PC-9 (cell line): Measurements from ENCODE around the gene DBX2. TPM values are rescaled to one million over a fixed set of nuclear protein-coding genes. Genes with fewer than 3 reads are reported as not detected.
"Not testable (repeated sequence)": the region's sequence is repeated elsewhere in the genome, so short reads cannot be mapped to it uniquely, and the experiment has no call there.

Source experiments
- BruUV-seq: library from RNA; stranded (reverse); fragments of 400-500 nt; replicated peaks from 2 replicates; lab custom pipeline; 2021; lab: Mats Ljungman, UMichigan
- CTCF ChIA-PET: fragments of 300-600 bp; sonication (Branson Sonifier 250); formaldehyde crosslinking; loops from one replicate; lab custom pipeline; 2022; ENCODE audit warnings: antibody characterized with exemption; lab: Charles Lee
- POLR2A ChIA-PET: fragments of 300-600 bp; sonication (Branson Sonifier 250); formaldehyde crosslinking; loops from one replicate; lab custom pipeline; 2022; ENCODE audit warnings: antibody characterized with exemption; ENCODE audit not compliant: unreplicated experiment; lab: Charles Lee
- DNase-seq, 2 experiments: peaks; one replicate each; pipeline versions ENCODE4 v3.0.0 to v3.0.0-alpha.2; 2015 to 2022; ENCODE audit warnings: mixed read lengths in 1 of 2
- H2AFZ ChIP-seq: fragments of 200-600 bp; sonication (generic); 2 replicates; pipeline ENCODE4 v1.8.1; 2017; ENCODE audit warnings: antibody characterized with exemption
- H3F3A ChIP-seq: fragments of 200-600 bp; sonication (generic); 2 replicates; pipeline ENCODE4 v1.8.1; 2017; ENCODE audit warnings: antibody characterized with exemption, mild to moderate bottlenecking, low read depth; ENCODE audit not compliant: insufficient read depth
- H3K27ac ChIP-seq: fragments of 200-600 bp; sonication (generic); 2 replicates; pipeline ENCODE4 v1.6.1; 2016; ENCODE audit warnings: mixed run types
- H3K27me3 ChIP-seq: fragments of 200-600 bp; sonication (generic); 2 replicates; pipeline ENCODE4 v1.6.1; 2016; ENCODE audit warnings: low read depth, mixed run types; ENCODE audit not compliant: insufficient read depth
- H3K36me3 ChIP-seq: fragments of 200-600 bp; sonication (generic); 2 replicates; pipeline ENCODE4 v1.6.1; 2016; ENCODE audit warnings: low read depth, mixed run types
- H3K4me1 ChIP-seq: fragments of 200-600 bp; sonication (generic); replicated peaks from 2 replicates; pipeline ENCODE4 v1.6.1; 2016; ENCODE audit warnings: mixed run types; ENCODE audit not compliant: insufficient read depth
- H3K4me2 ChIP-seq: fragments of 200-600 bp; sonication (generic); 2 replicates; pipeline ENCODE4 v1.6.1; 2017; ENCODE audit warnings: mixed run types
- H3K4me3 ChIP-seq: fragments of 200-600 bp; sonication (generic); 2 replicates; pipeline ENCODE4 v1.6.1; 2016; ENCODE audit warnings: mixed run types
- H3K79me2 ChIP-seq: fragments of 200-600 bp; sonication (generic); 2 replicates; pipeline ENCODE4 v1.6.1; 2017; ENCODE audit warnings: low read depth, mixed run types
- H3K9me2 ChIP-seq: fragments of 200-600 bp; sonication (generic); 2 replicates; pipeline ENCODE4 v1.8.1; 2017; ENCODE audit warnings: mild to moderate bottlenecking; ENCODE audit not compliant: insufficient read depth
- H3K9me3 ChIP-seq: fragments of 200-600 bp; sonication (generic); 2 replicates; pipeline ENCODE4 v1.8.1; 2016; ENCODE audit warnings: low read depth; ENCODE audit not compliant: insufficient read depth
- H4K20me1 ChIP-seq: fragments of 200-600 bp; sonication (generic); 2 replicates; pipeline ENCODE4 v1.8.1; 2017; ENCODE audit not compliant: insufficient read depth
- EZH2 ChIP-seq: fragments of 200-600 bp; sonication (generic); IDR thresholded peaks from 2 replicates; pipeline ENCODE4 v1.8.0; 2017; ENCODE audit warnings: antibody characterized with exemption, low read depth
- intact Hi-C: fragments of 100-400 bp; cut with micrococcal nuclease; formaldehyde crosslinking; loops from one replicate; pipeline ENCODE4 v1.10.0; 2022; ENCODE audit not compliant: unreplicated experiment
- total RNA-seq: library from RNA; stranded (reverse); gene quantifications from 2 replicates; pipeline ENCODE4 v1.2.3, GENCODE V29; 2021
- TF ChIP-seq, protein P1 (sequence below): fragments of 200-600 bp; sonication (generic); conservative IDR thresholded peaks from 2 replicates; pipeline ENCODE4 v1.6.1; 2017; ENCODE audit warnings: mixed run types, antibody characterized with exemption, mild to moderate bottlenecking, moderate library complexity

DBX2 gene
- total RNA-seq, 1 experiment from 2014 or later: not detected

- Histone ChIP-seq H3K27me3 (no peaks in the 10 kb centered on the region), H3K36me3 (no peaks in the 10 kb centered on the region)
Observed at GRCh38 chr12:45008211-45008610, 42.7 kb downstream of the DBX2 start.

GRCh38 chr12:44999355-44999754, 51.5 kb downstream of the DBX2 start:
- H3K27ac ChIP-seq: no peak overlapping the region
- H3K4me1 ChIP-seq: no peaks in the 10 kb centered on the region

More at GRCh38 chr12:45008211-45008610, 42.7 kb downstream of the DBX2 start:
- POLR2A ChIA-PET: no interaction called here
- BruUV-seq: no TSS peak
- Histone ChIP-seq H3K27ac (no peak overlapping the region), H3K9me2 (0 out of 2 replicates have a peak, but pooled peaks cover 3% of the 10 kb centered on the region), H4K20me1 (no peaks in the 10 kb centered on the region), H2AFZ (no peak overlapping the region), H3K4me3 (no peak overlapping the region), H3K4me2 (no peak overlapping the region), H3F3A (no peaks in the 10 kb centered on the region), H3K4me1 (no peaks in the 10 kb centered on the region), H3K79me2 (no peaks in the 10 kb centered on the region), H3K9me3 (no peaks in the 10 kb centered on the region)
- TF ChIP-seq, protein P1, sequence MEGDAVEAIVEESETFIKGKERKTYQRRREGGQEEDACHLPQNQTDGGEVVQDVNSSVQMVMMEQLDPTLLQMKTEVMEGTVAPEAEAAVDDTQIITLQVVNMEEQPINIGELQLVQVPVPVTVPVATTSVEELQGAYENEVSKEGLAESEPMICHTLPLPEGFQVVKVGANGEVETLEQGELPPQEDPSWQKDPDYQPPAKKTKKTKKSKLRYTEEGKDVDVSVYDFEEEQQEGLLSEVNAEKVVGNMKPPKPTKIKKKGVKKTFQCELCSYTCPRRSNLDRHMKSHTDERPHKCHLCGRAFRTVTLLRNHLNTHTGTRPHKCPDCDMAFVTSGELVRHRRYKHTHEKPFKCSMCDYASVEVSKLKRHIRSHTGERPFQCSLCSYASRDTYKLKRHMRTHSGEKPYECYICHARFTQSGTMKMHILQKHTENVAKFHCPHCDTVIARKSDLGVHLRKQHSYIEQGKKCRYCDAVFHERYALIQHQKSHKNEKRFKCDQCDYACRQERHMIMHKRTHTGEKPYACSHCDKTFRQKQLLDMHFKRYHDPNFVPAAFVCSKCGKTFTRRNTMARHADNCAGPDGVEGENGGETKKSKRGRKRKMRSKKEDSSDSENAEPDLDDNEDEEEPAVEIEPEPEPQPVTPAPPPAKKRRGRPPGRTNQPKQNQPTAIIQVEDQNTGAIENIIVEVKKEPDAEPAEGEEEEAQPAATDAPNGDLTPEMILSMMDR: no peak
- no peak for TF ChIP-seq EZH2
- intact Hi-C loops: no loop called here
- no peak for DNase-seq
- CTCF ChIA-PET: no interaction called here

DNA sequence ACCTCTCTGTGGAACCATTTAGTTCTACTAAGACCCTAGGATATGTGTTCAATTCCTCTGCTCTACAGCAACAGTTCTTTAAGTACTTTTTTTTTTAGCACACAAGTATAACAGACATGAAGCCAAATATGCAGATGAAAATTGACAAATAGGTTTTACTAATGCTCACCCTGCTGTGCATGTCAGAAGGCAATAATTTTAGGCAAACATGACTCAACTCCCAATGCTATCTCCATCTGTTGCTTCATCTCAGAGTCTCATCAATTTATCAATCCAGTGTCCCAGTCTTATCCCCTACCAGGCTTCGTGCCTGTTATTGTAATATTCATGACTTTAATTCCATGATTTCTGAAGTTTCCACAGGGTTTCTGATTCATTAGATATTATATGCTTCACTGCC, 57.7 kb downstream of the DBX2 start:
- H3K4me1 ChIP-seq: no peaks in the 10 kb centered on the region
- H3K27me3 ChIP-seq: no peaks in the 10 kb centered on the region
- TF ChIP-seq EZH2: no peak
- TF ChIP-seq, protein P1: no peak
- H4K20me1 ChIP-seq: no peaks in the 10 kb centered on the region
- intact Hi-C loops: no loop called here
- DNase-seq: no peak
- no peaks in the 10 kb centered on the region for H3K79me2 ChIP-seq
- no peak overlapping the region for H3K4me2 ChIP-seq
- H2AFZ ChIP-seq: no peak overlapping the region
- H3K36me3 ChIP-seq: no peaks in the 10 kb centered on the region
- no peak overlapping the region for H3K27ac ChIP-seq
- H3K4me3 ChIP-seq: no peak overlapping the region
- CTCF ChIA-PET: no interaction called here
- H3K9me3 ChIP-seq: no peaks in the 10 kb centered on the region
- H3F3A ChIP-seq: no peaks in the 10 kb centered on the region
- no peaks in the 10 kb centered on the region; the same call in 1 of the 2 replicates for H3K9me2 ChIP-seq
- POLR2A ChIA-PET: no interaction called here
- BruUV-seq: no TSS peak

More at GRCh38 chr12:44999355-44999754, 51.5 kb downstream of the DBX2 start:
- ChIA-PET CTCF (no interaction called here), POLR2A (no interaction called here)
- Histone ChIP-seq H2AFZ (no peak overlapping the region), H4K20me1 (no peaks in the 10 kb centered on the region), H3F3A (no peaks in the 10 kb centered on the region), H3K9me2 (no peaks in the 10 kb centered on the region), H3K79me2 (no peaks in the 10 kb centered on the region), H3K4me3 (no peak overlapping the region), H3K9me3 (no peaks in the 10 kb centered on the region), H3K27me3 (no peaks in the 10 kb centered on the region), H3K4me2 (no peak overlapping the region), H3K36me3 (no peaks in the 10 kb centered on the region)
- no peak for DNase-seq
- TF ChIP-seq, protein P1: no peak
- TF ChIP-seq EZH2: no peak
- intact Hi-C loops: no loop called here
- BruUV-seq: no TSS peak

GRCh38 chr12:44984863-44985262, 66.0 kb downstream of the DBX2 start:
- H4K20me1 ChIP-seq, DNase-seq, POLR2A ChIA-PET, H3K27ac ChIP-seq, H3K79me2 ChIP-seq, H3K4me3 ChIP-seq, H3F3A ChIP-seq, H3K9me2 ChIP-seq, H2AFZ ChIP-seq, H3K4me2 ChIP-seq, intact Hi-C loops, BruUV-seq, H3K4me1 ChIP-seq, H3K9me3 ChIP-seq, H3K27me3 ChIP-seq, H3K36me3 ChIP-seq, CTCF ChIA-PET: not testable (repeated sequence)
